Neuronal stem cell (in vitro differentiated cells): ENCODE data around the gene PCCA.
"Not testable (repeated sequence)": the region's sequence is repeated elsewhere in the genome, so short reads cannot be mapped to it uniquely, and the experiment has no call there.

Experiments
- DNase-seq: peaks from one replicate; pipeline ENCODE4 v3.0.0-alpha.2; 2013; ENCODE audit warnings: low spot score
- H2AFZ ChIP-seq: one replicate; pipeline ENCODE4 v1.6.1; 2013; ENCODE audit warnings: mild to moderate bottlenecking, low read length, inconsistent platforms
- H2AK5ac ChIP-seq: 2 replicates; pipeline ENCODE4 v1.6.1; 2013; ENCODE audit warnings: low read depth, mild to moderate bottlenecking, inconsistent platforms, low read length, moderate library complexity, mixed read lengths
- H2BK120ac ChIP-seq: 2 replicates; pipeline ENCODE4 v1.6.1; 2013; ENCODE audit warnings: low read depth, mild to moderate bottlenecking, inconsistent platforms, low read length, moderate library complexity, mixed read lengths
- H2BK12ac ChIP-seq: one replicate; pipeline ENCODE4 v1.6.1; 2013; ENCODE audit warnings: low read length, inconsistent platforms
- H2BK15ac ChIP-seq: 2 replicates; pipeline ENCODE4 v1.6.1; 2013; ENCODE audit warnings: mild to moderate bottlenecking, low read length, inconsistent platforms, mixed read lengths
- H2BK5ac ChIP-seq: one replicate; pipeline ENCODE4 v1.6.1; 2013; ENCODE audit warnings: inconsistent platforms, mild to moderate bottlenecking, low read length, moderate library complexity
- H3K14ac ChIP-seq: one replicate; pipeline ENCODE4 v1.6.1; 2013; ENCODE audit warnings: low read length, inconsistent platforms
- H3K18ac ChIP-seq: 2 replicates; pipeline ENCODE4 v1.6.1; 2013; ENCODE audit warnings: low read length, inconsistent platforms
- H3K23ac ChIP-seq: 2 replicates; pipeline ENCODE4 v1.6.1; 2013; ENCODE audit warnings: low read depth, mild to moderate bottlenecking, mixed read lengths, low read length, inconsistent platforms; ENCODE audit not compliant: poor library complexity
- H3K27ac ChIP-seq: replicated peaks from 3 replicates; pipeline ENCODE4 v1.5.1; 2013; ENCODE audit warnings: low read length, inconsistent platforms
- H3K27me3 ChIP-seq, 3 experiments: 2 replicates each; pipeline ENCODE4 v1.6.1; 2013; ENCODE audit warnings: low read length in 3 of 3, mild to moderate bottlenecking in 2 of 3, inconsistent platforms in 1 of 3, low read depth in 1 of 3, mixed read lengths in 1 of 3, moderate library complexity in 1 of 3; ENCODE audit not compliant: control insufficient read depth in 3 of 3, insufficient read depth in 3 of 3
- H3K36me3 ChIP-seq, 2 donors: replicated peaks in 1 of 2; 2 replicates each; pipeline ENCODE4 v1.6.1; 2013; ENCODE audit warnings: low read length in 2 of 2; ENCODE audit not compliant: control insufficient read depth in 2 of 2, insufficient read depth in 2 of 2
- H3K4ac ChIP-seq: 2 replicates; pipeline ENCODE4 v1.6.1; 2013; ENCODE audit warnings: inconsistent platforms, mild to moderate bottlenecking, low read length, moderate library complexity
- H3K4me1 ChIP-seq, 2 donors: 1 replicate in 1 of 2; 2 replicates in 1 of 2; pipeline ENCODE4 v1.6.1; 2013; ENCODE audit warnings: low read length in 2 of 2, low read depth in 1 of 2; ENCODE audit not compliant: control insufficient read depth in 2 of 2, insufficient read depth in 1 of 2
- H3K4me2 ChIP-seq: one replicate; pipeline ENCODE4 v1.6.1; 2013; ENCODE audit warnings: mild to moderate bottlenecking, low read length, inconsistent platforms; ENCODE audit not compliant: insufficient read depth, poor library complexity, severe bottlenecking
- H3K4me3 ChIP-seq, 2 donors: 2 replicates each; pipeline ENCODE4 v1.5.1; 2013; ENCODE audit warnings: low read length in 2 of 2, mild to moderate bottlenecking in 2 of 2, inconsistent platforms in 1 of 2, moderate library complexity in 1 of 2
- H3K79me1 ChIP-seq: one replicate; pipeline ENCODE4 v1.6.1; 2013; ENCODE audit warnings: low read depth, mild to moderate bottlenecking, inconsistent platforms, low read length, moderate library complexity
- H3K9ac ChIP-seq: one replicate; pipeline ENCODE4 v1.6.1; 2013; ENCODE audit warnings: mild to moderate bottlenecking, low read depth, low read length, inconsistent platforms; ENCODE audit not compliant: poor library complexity
- H3K9me3 ChIP-seq, 2 donors: replicated peaks in 1 of 2; 2 replicates each; pipeline versions ENCODE3 to v1.6.1; 2013; ENCODE audit warnings: low read length in 2 of 2, mild to moderate bottlenecking in 2 of 2, inconsistent platforms in 1 of 2, low read depth in 1 of 2, mixed read lengths in 1 of 2, moderate library complexity in 1 of 2; ENCODE audit not compliant: control insufficient read depth in 2 of 2, insufficient read depth in 1 of 2
- H4K8ac ChIP-seq: one replicate; pipeline ENCODE4 v1.6.1; 2013; ENCODE audit warnings: low read depth, mild to moderate bottlenecking, inconsistent platforms, low read length, moderate library complexity
- H4K91ac ChIP-seq: one replicate; pipeline ENCODE4 v1.6.1; 2013; ENCODE audit warnings: low read length, low read depth, mild to moderate bottlenecking, inconsistent platforms; ENCODE audit not compliant: poor library complexity
- WGBS, 2 donors: extraction: QIAGEN DNeasy Blood & Tissue Kit; methylation state at CpG; one replicate each; pipeline ENCODE4 v1.1.7; 2013; ENCODE audit warnings: missing lambda C conversion rate in 2 of 2, mixed read lengths in 1 of 2; ENCODE audit not compliant: insufficient read length in 2 of 2, insufficient replicate concordance in 1 of 2; ENCODE audit errors: extremely low coverage in 2 of 2; 5-methylcytosine and 5-hydroxymethylcytosine counted together

PCCA gene

GRCh38 chr13:100141461-100141961 is 52.6 kb downstream of the PCCA start:
- not testable (repeated sequence) for H2BK12ac ChIP-seq, H3K23ac ChIP-seq, H3K27ac ChIP-seq, H2BK120ac ChIP-seq, DNase-seq, H3K4ac ChIP-seq, H3K27me3 ChIP-seq, H4K8ac ChIP-seq, H2AFZ ChIP-seq, H3K14ac ChIP-seq, H3K79me1 ChIP-seq, H3K4me3 ChIP-seq, H3K9ac ChIP-seq, H3K4me1 ChIP-seq, H3K18ac ChIP-seq, H4K91ac ChIP-seq, H2BK5ac ChIP-seq, H2AK5ac ChIP-seq, H3K4me2 ChIP-seq, H2BK15ac ChIP-seq
- Histone ChIP-seq H3K9me3 (peaks cover 0 to 29% of the 10 kb centered on the region in 2 donors), H3K36me3 (peaks cover 0 to 21% of the 10 kb centered on the region in 2 donors)
- no CpG with 5 or more reads among the region's 5 CpGs for WGBS, 2 donors

DNA sequence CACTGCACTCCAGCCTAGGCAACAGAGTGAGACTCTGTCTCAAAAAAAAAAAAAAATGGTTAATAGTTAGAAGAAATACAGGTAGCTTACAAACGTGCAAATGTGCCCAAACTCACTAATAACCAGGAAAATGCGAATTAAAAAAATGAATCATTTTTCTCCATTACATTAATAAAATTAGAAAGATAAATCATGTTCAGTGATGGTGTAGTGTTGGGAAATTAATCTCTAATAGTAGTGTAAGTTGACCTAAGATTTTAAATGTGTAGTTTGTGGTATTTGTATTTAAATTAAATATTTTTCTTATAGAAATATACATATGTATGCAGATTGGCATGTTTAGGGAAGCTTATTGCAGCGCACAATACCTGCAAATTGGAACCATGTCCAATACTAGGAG is 57.6 kb downstream of the PCCA start:
- H2AK5ac ChIP-seq: no peak overlapping the region
- no peak overlapping the region for H3K4me3 ChIP-seq
- H4K91ac ChIP-seq: no peak overlapping the region
- H3K18ac ChIP-seq: no peak overlapping the region
- H3K14ac ChIP-seq: no peak overlapping the region
- H3K36me3 ChIP-seq: peaks cover 2 to 52% of the 10 kb centered on the region in 2 donors
- H4K8ac ChIP-seq: no peak overlapping the region
- no peak for DNase-seq
- H3K23ac ChIP-seq: no peak overlapping the region
- H3K4me1 ChIP-seq: no peaks in the 10 kb centered on the region
- peaks cover 0 to 17% of the 10 kb centered on the region in 2 donors for H3K9me3 ChIP-seq
- H3K4ac ChIP-seq: no peak overlapping the region
- no CpG with 5 or more reads among the region's 3 CpGs for WGBS, 2 donors
- no peak overlapping the region for H3K9ac ChIP-seq
- no peaks in the 10 kb centered on the region for H3K27me3 ChIP-seq
- H2BK120ac ChIP-seq: no peak overlapping the region
- no peak overlapping the region for H2BK12ac ChIP-seq
- H3K27ac ChIP-seq: no peak overlapping the region
- H2AFZ ChIP-seq: no peak overlapping the region
- H3K4me2 ChIP-seq: no peak overlapping the region
- no peaks in the 10 kb centered on the region for H3K79me1 ChIP-seq
- H2BK5ac ChIP-seq: no peak overlapping the region
- no peak overlapping the region for H2BK15ac ChIP-seq

DNA sequence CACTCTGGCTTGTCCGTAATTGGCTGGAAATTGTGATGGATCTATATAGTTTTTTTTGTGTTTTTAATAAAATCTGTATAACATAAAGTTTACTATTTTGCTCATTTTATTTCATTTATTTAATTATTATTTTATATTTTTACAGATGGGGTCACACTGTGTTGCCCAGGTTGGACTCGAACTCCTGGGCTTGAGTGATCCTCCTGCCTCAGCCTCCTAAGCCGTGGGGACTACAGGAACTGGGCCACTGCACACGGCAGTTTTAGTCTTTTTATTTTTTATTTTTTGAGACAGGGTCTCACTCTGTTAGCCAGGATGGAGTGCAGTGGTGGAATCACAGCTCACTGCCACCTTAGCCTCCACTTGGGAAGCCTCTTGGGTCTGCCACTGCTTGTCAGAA is 58.9 kb downstream of the PCCA start:
- peaks cover 2 to 50% of the 10 kb centered on the region in 2 donors for H3K36me3 ChIP-seq
- H4K91ac ChIP-seq: no peak overlapping the region
- H2AK5ac ChIP-seq: no peak overlapping the region
- H3K9me3 ChIP-seq: peaks cover 0 to 17% of the 10 kb centered on the region in 2 donors
- H3K27me3 ChIP-seq: no peaks in the 10 kb centered on the region
- no peak overlapping the region for H3K14ac ChIP-seq
- H3K4me2 ChIP-seq: no peak overlapping the region
- H3K4me1 ChIP-seq: no peaks in the 10 kb centered on the region
- H2BK120ac ChIP-seq: no peak overlapping the region
- no peak overlapping the region for H2BK15ac ChIP-seq
- no peak for DNase-seq
- no peak overlapping the region for H2AFZ ChIP-seq
- no peak overlapping the region for H3K18ac ChIP-seq
- no peak overlapping the region for H3K4me3 ChIP-seq
- H4K8ac ChIP-seq: no peak overlapping the region
- no CpG with 5 or more reads among the region's 4 CpGs for WGBS, 2 donors
- no peak overlapping the region for H2BK5ac ChIP-seq
- H3K27ac ChIP-seq: no peak overlapping the region
- H3K79me1 ChIP-seq: no peaks in the 10 kb centered on the region
- no peak overlapping the region for H3K4ac ChIP-seq
- no peak overlapping the region for H3K23ac ChIP-seq
- no peak overlapping the region for H3K9ac ChIP-seq
- no peak overlapping the region for H2BK12ac ChIP-seq

DNA sequence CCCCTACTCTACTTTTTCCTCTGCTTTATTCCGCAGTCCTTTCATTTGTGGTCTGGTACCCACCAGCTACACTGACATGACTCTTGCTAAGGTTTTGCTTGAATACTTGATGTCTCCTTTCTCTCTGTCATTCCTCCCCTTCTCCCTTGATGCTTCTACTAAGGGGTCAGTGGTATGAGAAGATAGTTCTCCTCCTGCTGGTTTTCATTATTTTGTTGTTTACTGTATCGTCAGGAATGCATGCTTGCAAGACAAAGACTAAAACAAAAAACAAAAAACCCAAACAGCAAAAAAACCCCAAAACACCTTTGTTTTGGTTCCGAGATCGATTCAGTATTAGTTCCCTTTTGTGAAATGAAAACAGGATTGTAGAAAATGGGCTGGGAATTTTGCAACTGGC is 59.5 kb downstream of the PCCA start:
- no peak overlapping the region for H3K9ac ChIP-seq
- no CpG with 5 or more reads among the region's 4 CpGs for WGBS, 2 donors
- no peak overlapping the region for H3K14ac ChIP-seq
- H2BK12ac ChIP-seq: no peak overlapping the region
- no peak overlapping the region for H3K4me3 ChIP-seq
- H3K36me3 ChIP-seq: peaks cover 2 to 46% of the 10 kb centered on the region in 2 donors
- no peak overlapping the region for H3K18ac ChIP-seq
- no peak overlapping the region for H3K27ac ChIP-seq
- H3K4me1 ChIP-seq: peaks cover under 1% of the 10 kb centered on the region in 2 donors
- H4K8ac ChIP-seq: no peak overlapping the region
- no peak overlapping the region for H2BK15ac ChIP-seq
- no peak overlapping the region for H2BK5ac ChIP-seq
- no peak overlapping the region for H3K4ac ChIP-seq
- DNase-seq: no peak
- H4K91ac ChIP-seq: no peak overlapping the region
- peaks cover 0 to 14% of the 10 kb centered on the region in 2 donors for H3K9me3 ChIP-seq
- H2BK120ac ChIP-seq: no peak overlapping the region
- no peaks in the 10 kb centered on the region for H3K79me1 ChIP-seq
- H3K4me2 ChIP-seq: no peak overlapping the region
- H2AK5ac ChIP-seq: no peak overlapping the region
- no peak overlapping the region for H2AFZ ChIP-seq
- no peaks in the 10 kb centered on the region for H3K27me3 ChIP-seq
- H3K23ac ChIP-seq: no peak overlapping the region
